CD14-positive monocyte (primary cell): ENCODE data around the gene CLPX. TPM values are rescaled to one million over a fixed set of nuclear protein-coding genes. Genes with fewer than 3 reads are reported as not detected.
A peak's percentile ranks its signal among the peaks of the same experiment; 100 is the strongest.

Experiments used
- DNase-seq, 3 donors: peaks; one replicate each; pipeline ENCODE4 v3.0.0-alpha.2; 2011 to 2022
- H2AFZ ChIP-seq: 2 replicates; pipeline ENCODE4 v1.6.0; 2012; ENCODE audit warnings: mild to moderate bottlenecking, low read depth, low read length, inconsistent platforms; ENCODE audit not compliant: insufficient read depth, poor library complexity, severe bottlenecking
- H3K27ac ChIP-seq, 2 donors: 1 replicate in 1 of 2; 2 replicates in 1 of 2; pipeline ENCODE4 v1.5.1; 2012 to 2013; ENCODE audit warnings: low read length in 2 of 2, control low read depth in 1 of 2, inconsistent platforms in 1 of 2, low read depth in 1 of 2, mild to moderate bottlenecking in 1 of 2
- H3K27me3 ChIP-seq, 2 donors: one replicate each; pipeline versions ENCODE4 v1.6.0 to v1.6.1; 2011 to 2013; ENCODE audit warnings: low read length in 2 of 2; ENCODE audit not compliant: control insufficient read depth in 2 of 2, insufficient read depth in 2 of 2
- H3K36me3 ChIP-seq, 2 donors: replicated peaks in 1 of 2; 1 replicate in 1 of 2; 2 replicates in 1 of 2; pipeline versions ENCODE4 v1.5.1 to v1.6.1; 2012 to 2013; ENCODE audit warnings: low read length in 2 of 2, control low read depth in 1 of 2, inconsistent platforms in 1 of 2, mild to moderate bottlenecking in 1 of 2; ENCODE audit not compliant: insufficient read depth in 2 of 2, control insufficient read depth in 1 of 2
- H3K4me1 ChIP-seq, 2 donors: 1 replicate in 1 of 2; 2 replicates in 1 of 2; pipeline versions ENCODE4 v1.5.1 to v1.6.1; 2012 to 2013; ENCODE audit warnings: low read length in 2 of 2, control low read depth in 1 of 2, inconsistent platforms in 1 of 2, mild to moderate bottlenecking in 1 of 2, moderate library complexity in 1 of 2; ENCODE audit not compliant: insufficient read depth in 2 of 2, control insufficient read depth in 1 of 2
- H3K4me2 ChIP-seq: replicated peaks from 2 replicates; pipeline ENCODE3; 2012; ENCODE audit warnings: low read length, moderate library complexity, mild to moderate bottlenecking; ENCODE audit not compliant: poor library complexity, severe bottlenecking; ENCODE audit errors: extremely low read depth
- H3K4me3 ChIP-seq, 3 experiments: fragments of 200-600 bp in 1 of 3; sonication (generic) in 1 of 3; replicated peaks in 1 of 3; 1 replicate in 2 of 3; 2 replicates in 1 of 3; pipeline ENCODE4 v1.5.1; 2011 to 2013; ENCODE audit warnings: low read length in 3 of 3, mild to moderate bottlenecking in 3 of 3, control low read depth in 2 of 3, low read depth in 2 of 3, inconsistent platforms in 1 of 3, moderate library complexity in 1 of 3
- H3K79me2 ChIP-seq: 2 replicates; pipeline ENCODE4 v1.6.0; 2012; ENCODE audit warnings: mild to moderate bottlenecking, control low read depth, inconsistent platforms, low read length, moderate library complexity; ENCODE audit not compliant: insufficient read depth
- H3K9ac ChIP-seq: 2 replicates; pipeline ENCODE4 v1.6.0; 2017; ENCODE audit warnings: low read length, mild to moderate bottlenecking; ENCODE audit not compliant: insufficient read depth, poor library complexity, severe bottlenecking
- H3K9me3 ChIP-seq, 2 donors: replicated peaks in 1 of 2; 1 replicate in 1 of 2; 2 replicates in 1 of 2; pipeline versions ENCODE4 v1.5.1 to v1.6.1; 2012 to 2013; ENCODE audit warnings: low read length in 2 of 2, control low read depth in 1 of 2; ENCODE audit not compliant: control insufficient read depth in 1 of 2, insufficient read depth in 1 of 2
- H4K20me1 ChIP-seq: 2 replicates; pipeline ENCODE4 v1.6.0; 2012; ENCODE audit warnings: mild to moderate bottlenecking, low read length, control low read depth, moderate library complexity; ENCODE audit not compliant: insufficient read depth
- H3K27ac Mint-ChIP-seq, 7 donors: one replicate each; pipeline ENCODE4 v1.8.0; 2020; ENCODE audit warnings: mild to moderate bottlenecking in 7 of 7, mixed read lengths in 7 of 7, moderate library complexity in 6 of 7, inconsistent platforms in 2 of 7
- H3K27me3 Mint-ChIP-seq, 3 donors: one replicate each; pipeline ENCODE4 v1.8.0; 2021 to 2022; ENCODE audit warnings: low read depth in 3 of 3, mild to moderate bottlenecking in 3 of 3, mixed read lengths in 3 of 3, moderate library complexity in 3 of 3, inconsistent platforms in 1 of 3
- H3K36me3 Mint-ChIP-seq, 2 donors: one replicate each; pipeline ENCODE4 v1.8.0; 2020; ENCODE audit warnings: mixed read lengths in 2 of 2, inconsistent platforms in 1 of 2, mild to moderate bottlenecking in 1 of 2
- H3K4me1 Mint-ChIP-seq: one replicate; pipeline ENCODE4 v1.8.0; 2020; ENCODE audit warnings: mild to moderate bottlenecking, mixed read lengths
- H3K4me3 Mint-ChIP-seq, 2 donors: one replicate each; pipeline ENCODE4 v1.8.0; 2020; ENCODE audit warnings: mild to moderate bottlenecking in 2 of 2, mixed read lengths in 2 of 2, moderate library complexity in 1 of 2
- H3K9me3 Mint-ChIP-seq, 7 donors: one replicate each; pipeline ENCODE4 v1.8.0; 2020 to 2022; ENCODE audit warnings: mixed read lengths in 7 of 7, mild to moderate bottlenecking in 6 of 7, moderate library complexity in 6 of 7, inconsistent platforms in 2 of 7
- CTCF ChIP-seq: fragments of 200-600 bp; IDR thresholded peaks from one replicate; pipeline ENCODE4 v1.8.0; 2022; ENCODE audit warnings: antibody characterized with exemption, mild to moderate bottlenecking
- WGBS: methylation state at CpG from one replicate; pipeline ENCODE4 v1.1.5; 2013; ENCODE audit warnings: missing lambda C conversion rate; ENCODE audit not compliant: insufficient coverage; 5-methylcytosine and 5-hydroxymethylcytosine counted together
- intact Hi-C, 2 donors: fragments of 100-400 bp; cut with micrococcal nuclease; formaldehyde crosslinking; loops; one replicate each; pipeline versions ENCODE4 v1.15.0 to v1.15.1; 2023
- polyA plus RNA-seq, 3 donors: library from polyadenylated mRNA; depleted of rRNA in 1 of 3; unstranded in 2 of 3; stranded (reverse) in 1 of 3; fragments of 300-500 nt in 2 of 3; fragments of >200 nt in 1 of 3; fragmentation: Illumina TruSeq in 2 of 3; gene quantifications; 1 replicate in 2 of 3; 2 replicates in 1 of 3; pipeline ENCODE4 v1.2.3, GENCODE V29; 2012 to 2021

The CLPX gene
- polyA plus RNA-seq, 3 donors: 15.2 to 24.9 (median 20.0) TPM

GRCh38 chr15:65204931-65205660 is 20.0 kb upstream of the CLPX start:
- Mint-ChIP-seq H3K36me3 (no peaks in the 10 kb centered on the region), H3K27ac (no peak overlapping the region), H3K27me3 (peaks cover 1 to 12% (median 4%) of the 10 kb centered on the region in 3 donors), H3K4me3 (no peak overlapping the region), H3K4me1 (no peaks in the 10 kb centered on the region), H3K9me3 (peaks cover 0 to 2% (median 0%) of the 10 kb centered on the region in 7 donors)
- H3K27me3 ChIP-seq: no peaks in the 10 kb centered on the region
- no peak overlapping the region for H3K27ac ChIP-seq
- H2AFZ ChIP-seq: no peak overlapping the region
- 99% methylated on average over 10 of the region's 12 CpGs for WGBS
- no peaks in the 10 kb centered on the region for H3K79me2 ChIP-seq
- intact Hi-C loops: no loop called here
- no peak overlapping the region for H3K4me2 ChIP-seq
- H3K36me3 ChIP-seq: no peaks in the 10 kb centered on the region
- H3K9me3 ChIP-seq: no peaks in the 10 kb centered on the region
- no peaks in the 10 kb centered on the region for H3K4me1 ChIP-seq
- no peak for TF ChIP-seq CTCF
- H3K9ac ChIP-seq: no peak overlapping the region
- DNase-seq: no peak
- no peak overlapping the region for H3K4me3 ChIP-seq
- H4K20me1 ChIP-seq: no peaks in the 10 kb centered on the region

- H3K27me3 ChIP-seq: no peaks in the 10 kb centered on the region
- no peak for DNase-seq
- H3K27ac Mint-ChIP-seq: peak overlapping the region in 1 of 7 donors; percentile 47
- H3K9me3 Mint-ChIP-seq: peaks cover 0 to 2% (median 0%) of the 10 kb centered on the region in 7 donors
- H3K27ac ChIP-seq: no peak overlapping the region
- H3K9me3 ChIP-seq: no peaks in the 10 kb centered on the region
- H3K4me1 Mint-ChIP-seq: no peaks in the 10 kb centered on the region
- 97% methylated on average over 5 of the region's 6 CpGs for WGBS
- H3K4me3 ChIP-seq: no peak overlapping the region
- no peak overlapping the region for H2AFZ ChIP-seq
- intact Hi-C loops: no loop called here
- no peak overlapping the region for H3K9ac ChIP-seq
- H3K27me3 Mint-ChIP-seq: peaks cover 1 to 12% (median 4%) of the 10 kb centered on the region in 3 donors
- no peaks in the 10 kb centered on the region for H3K4me1 ChIP-seq
- no peak overlapping the region for H3K4me3 Mint-ChIP-seq
- H4K20me1 ChIP-seq: no peaks in the 10 kb centered on the region
- no peak for TF ChIP-seq CTCF
- H3K79me2 ChIP-seq: no peaks in the 10 kb centered on the region
- no peak overlapping the region for H3K4me2 ChIP-seq
- no peaks in the 10 kb centered on the region for H3K36me3 ChIP-seq
- H3K36me3 Mint-ChIP-seq: no peaks in the 10 kb centered on the region
Measured at GRCh38 chr15:65204236-65204930, 19.2 kb upstream of the CLPX start.
